Neural crest cell (in vitro differentiated cells): ENCODE results near the gene AXIN1. TPM values are rescaled to one million over a fixed set of nuclear protein-coding genes. Genes with fewer than 3 reads are reported as not detected.

Experiments used
- DNase-seq: peaks from one replicate; pipeline ENCODE4 v3.0.0; 2021; ENCODE audit warnings: low read depth, mixed read lengths, low spot score
- H3K27ac Mint-ChIP-seq: one replicate; pipeline ENCODE4 v1.8.0; 2021; ENCODE audit warnings: mild to moderate bottlenecking, mixed read lengths; ENCODE audit not compliant: unreplicated experiment
- H3K27me3 Mint-ChIP-seq: 2 replicates; pipeline ENCODE4 v1.8.0; 2021; ENCODE audit warnings: low read depth, mild to moderate bottlenecking, mixed read lengths
- H3K36me3 Mint-ChIP-seq: 2 replicates; pipeline ENCODE4 v1.8.0; 2021; ENCODE audit warnings: low read depth, mild to moderate bottlenecking, mixed read lengths
- H3K4me1 Mint-ChIP-seq: 2 replicates; pipeline ENCODE4 v1.8.0; 2021; ENCODE audit warnings: mixed read lengths
- H3K4me3 Mint-ChIP-seq: one replicate; pipeline ENCODE4 v1.8.0; 2021; ENCODE audit warnings: mild to moderate bottlenecking, mixed read lengths
- H3K9me3 Mint-ChIP-seq: 2 replicates; pipeline ENCODE4 v1.8.0; 2021; ENCODE audit warnings: mixed read lengths
- total RNA-seq: library from RNA; stranded (reverse); gene quantifications from 2 replicates; pipeline ENCODE4 v1.2.1, GENCODE V29; 2021
- TF ChIP-seq, protein P1 (sequence below): fragments of 200-600 bp; sonication (generic); conservative IDR thresholded peaks from 2 replicates; pipeline ENCODE4 v1.5.0; 2021; ENCODE audit warnings: antibody characterized with exemption, mild to moderate bottlenecking

The AXIN1 gene
- total RNA-seq, 1 donor from 2014 or later = 38.2 TPM

DNA sequence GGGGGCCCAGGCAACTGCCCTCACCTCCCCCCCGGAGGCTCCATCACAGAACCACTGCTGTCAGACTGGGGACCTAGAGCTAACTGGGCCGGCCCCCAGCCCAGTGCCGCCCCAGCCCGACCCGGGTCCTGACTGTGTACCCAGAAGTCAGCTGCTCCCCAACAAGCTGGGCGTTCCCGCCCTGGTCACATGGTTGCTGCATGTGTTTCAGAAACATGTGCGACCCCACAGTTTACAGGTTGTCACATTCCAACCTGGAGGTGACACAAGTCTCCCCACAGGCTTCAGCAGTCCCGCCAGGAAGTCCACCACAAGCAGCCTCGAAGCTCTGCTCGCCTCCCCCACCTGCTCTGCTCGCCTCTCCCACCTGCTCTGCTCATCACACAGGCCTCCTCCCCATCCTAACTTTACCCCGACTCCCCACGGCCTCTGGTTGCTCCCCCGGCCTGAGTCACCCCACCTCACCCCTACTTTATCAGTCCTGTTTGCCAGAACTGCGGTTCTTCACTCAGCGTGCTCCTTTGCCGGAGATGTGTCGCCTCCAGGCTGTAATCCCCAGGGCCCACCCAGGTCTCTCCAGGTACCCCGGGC is 16.8 kb upstream of the AXIN1 start:
- H3K27ac Mint-ChIP-seq = no peak overlapping the region
- H3K9me3 Mint-ChIP-seq = no peaks in the 10 kb centered on the region
- H3K4me1 Mint-ChIP-seq = peaks cover 9% of the 10 kb centered on the region
- no peak for DNase-seq
- peak overlapping the region; percentile 84 for H3K4me3 Mint-ChIP-seq
- TF ChIP-seq, protein P1, sequence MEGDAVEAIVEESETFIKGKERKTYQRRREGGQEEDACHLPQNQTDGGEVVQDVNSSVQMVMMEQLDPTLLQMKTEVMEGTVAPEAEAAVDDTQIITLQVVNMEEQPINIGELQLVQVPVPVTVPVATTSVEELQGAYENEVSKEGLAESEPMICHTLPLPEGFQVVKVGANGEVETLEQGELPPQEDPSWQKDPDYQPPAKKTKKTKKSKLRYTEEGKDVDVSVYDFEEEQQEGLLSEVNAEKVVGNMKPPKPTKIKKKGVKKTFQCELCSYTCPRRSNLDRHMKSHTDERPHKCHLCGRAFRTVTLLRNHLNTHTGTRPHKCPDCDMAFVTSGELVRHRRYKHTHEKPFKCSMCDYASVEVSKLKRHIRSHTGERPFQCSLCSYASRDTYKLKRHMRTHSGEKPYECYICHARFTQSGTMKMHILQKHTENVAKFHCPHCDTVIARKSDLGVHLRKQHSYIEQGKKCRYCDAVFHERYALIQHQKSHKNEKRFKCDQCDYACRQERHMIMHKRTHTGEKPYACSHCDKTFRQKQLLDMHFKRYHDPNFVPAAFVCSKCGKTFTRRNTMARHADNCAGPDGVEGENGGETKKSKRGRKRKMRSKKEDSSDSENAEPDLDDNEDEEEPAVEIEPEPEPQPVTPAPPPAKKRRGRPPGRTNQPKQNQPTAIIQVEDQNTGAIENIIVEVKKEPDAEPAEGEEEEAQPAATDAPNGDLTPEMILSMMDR = no peak
- H3K36me3 Mint-ChIP-seq = no peaks in the 10 kb centered on the region
- H3K27me3 Mint-ChIP-seq = peaks cover 4% of the 10 kb centered on the region

DNA sequence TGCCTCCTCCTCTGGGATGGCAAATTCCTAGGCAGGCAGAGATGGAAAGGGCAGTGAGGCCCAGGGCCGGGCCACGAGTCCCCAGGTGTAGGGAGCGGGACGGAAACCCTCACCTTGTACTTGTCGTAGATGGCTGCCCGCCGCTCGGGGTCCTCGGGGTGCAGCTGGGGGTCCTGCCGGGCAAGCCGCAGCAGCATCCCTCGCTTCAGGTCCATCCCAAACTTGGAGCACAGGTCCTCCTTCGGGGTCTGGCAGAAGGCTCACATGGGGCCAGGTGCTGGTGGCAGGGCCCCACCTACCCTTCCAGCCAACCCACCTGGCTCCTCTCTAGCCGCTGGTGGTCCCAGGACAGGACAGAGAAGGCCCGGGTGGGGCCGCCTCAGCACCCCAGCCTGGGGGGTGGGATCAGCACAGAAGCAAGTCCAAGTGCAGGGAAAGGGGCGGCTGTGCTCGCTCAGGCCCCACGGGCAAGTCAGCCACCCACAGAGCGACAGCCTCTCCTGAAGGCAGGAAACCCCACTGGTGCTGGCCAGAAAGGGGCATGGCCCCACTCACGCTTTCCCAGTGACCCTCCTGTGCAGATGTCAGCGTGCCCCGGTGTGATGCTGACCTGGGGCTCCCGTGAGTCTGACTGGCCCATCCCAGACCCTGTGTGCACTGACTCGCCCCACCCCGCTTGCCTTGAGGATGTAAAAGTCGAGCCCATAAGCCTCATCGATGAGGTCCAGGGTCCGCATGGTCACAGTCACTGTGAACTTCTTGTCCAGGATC is 16.1 kb upstream of the AXIN1 start:
- Mint-ChIP-seq H3K36me3 (no peaks in the 10 kb centered on the region), H3K27me3 (peaks cover 4% of the 10 kb centered on the region), H3K4me1 (peaks cover 9% of the 10 kb centered on the region), H3K27ac (no peak overlapping the region), H3K9me3 (no peaks in the 10 kb centered on the region), H3K4me3 (peak overlapping the region; percentile 84)
- TF ChIP-seq, protein P1 = no peak
- DNase-seq = no peak

DNA sequence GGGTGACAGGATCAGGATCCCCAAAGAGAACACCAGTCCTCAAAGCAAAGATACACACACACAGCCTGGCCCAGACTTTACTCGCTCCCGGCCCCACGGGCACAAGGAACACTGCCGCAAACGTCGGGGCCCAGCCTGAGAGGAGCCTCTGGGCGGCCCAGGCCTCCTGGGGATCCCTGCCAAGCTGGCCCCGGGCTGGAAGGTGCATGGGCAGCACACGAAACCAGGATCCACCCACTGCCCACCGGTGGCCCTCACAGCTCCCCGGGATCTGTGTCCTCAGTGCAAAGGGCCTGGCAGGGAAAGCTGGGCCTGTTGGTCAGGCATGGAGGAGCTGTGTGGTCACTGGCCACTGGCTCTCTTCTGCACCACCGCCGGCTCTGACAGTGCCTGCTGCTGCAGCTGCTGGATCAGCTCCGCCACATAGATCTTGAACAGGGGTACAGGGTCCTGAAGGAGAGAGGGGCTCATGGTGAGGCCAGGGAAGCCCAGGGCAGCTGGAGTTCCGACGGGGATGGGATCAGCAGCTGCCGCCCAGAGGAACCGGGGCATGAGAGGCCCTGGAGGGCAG is 14.9 kb upstream of the AXIN1 start:
- Mint-ChIP-seq H3K4me1 (peaks cover 9% of the 10 kb centered on the region), H3K36me3 (no peaks in the 10 kb centered on the region), H3K9me3 (no peaks in the 10 kb centered on the region), H3K27me3 (peaks cover 4% of the 10 kb centered on the region), H3K4me3 (peak overlapping the region; percentile 67), H3K27ac (no peak overlapping the region)
- DNase-seq = no peak
- TF ChIP-seq, protein P1 = no peak

DNA sequence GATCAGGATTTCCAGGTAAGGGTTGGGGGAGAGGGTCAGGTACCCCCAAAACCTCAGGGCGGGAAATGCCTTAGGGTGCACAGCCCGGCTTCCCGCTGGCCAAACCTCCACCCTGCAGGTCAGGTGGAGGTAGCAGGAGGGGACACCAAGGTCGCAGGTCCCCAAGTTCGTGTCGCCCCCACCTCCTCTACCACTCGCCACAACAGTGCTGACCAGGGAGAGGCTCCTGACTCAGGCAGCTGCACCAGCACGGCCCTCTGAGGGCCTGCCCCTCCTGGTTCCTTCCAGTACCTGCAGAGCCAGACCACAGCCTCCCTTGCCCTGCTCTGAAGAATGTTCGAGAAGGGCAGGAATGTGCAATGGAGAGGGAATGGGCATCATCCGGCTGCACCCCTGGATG is 14.0 kb upstream of the AXIN1 start:
- Mint-ChIP-seq H3K27me3 (peaks cover 9% of the 10 kb centered on the region), H3K4me3 (peak overlapping the region; percentile 67), H3K4me1 (peaks cover 14% of the 10 kb centered on the region), H3K9me3 (no peaks in the 10 kb centered on the region), H3K27ac (no peak overlapping the region), H3K36me3 (no peaks in the 10 kb centered on the region)
- DNase-seq = no peak
- TF ChIP-seq, protein P1 = no peak

DNA sequence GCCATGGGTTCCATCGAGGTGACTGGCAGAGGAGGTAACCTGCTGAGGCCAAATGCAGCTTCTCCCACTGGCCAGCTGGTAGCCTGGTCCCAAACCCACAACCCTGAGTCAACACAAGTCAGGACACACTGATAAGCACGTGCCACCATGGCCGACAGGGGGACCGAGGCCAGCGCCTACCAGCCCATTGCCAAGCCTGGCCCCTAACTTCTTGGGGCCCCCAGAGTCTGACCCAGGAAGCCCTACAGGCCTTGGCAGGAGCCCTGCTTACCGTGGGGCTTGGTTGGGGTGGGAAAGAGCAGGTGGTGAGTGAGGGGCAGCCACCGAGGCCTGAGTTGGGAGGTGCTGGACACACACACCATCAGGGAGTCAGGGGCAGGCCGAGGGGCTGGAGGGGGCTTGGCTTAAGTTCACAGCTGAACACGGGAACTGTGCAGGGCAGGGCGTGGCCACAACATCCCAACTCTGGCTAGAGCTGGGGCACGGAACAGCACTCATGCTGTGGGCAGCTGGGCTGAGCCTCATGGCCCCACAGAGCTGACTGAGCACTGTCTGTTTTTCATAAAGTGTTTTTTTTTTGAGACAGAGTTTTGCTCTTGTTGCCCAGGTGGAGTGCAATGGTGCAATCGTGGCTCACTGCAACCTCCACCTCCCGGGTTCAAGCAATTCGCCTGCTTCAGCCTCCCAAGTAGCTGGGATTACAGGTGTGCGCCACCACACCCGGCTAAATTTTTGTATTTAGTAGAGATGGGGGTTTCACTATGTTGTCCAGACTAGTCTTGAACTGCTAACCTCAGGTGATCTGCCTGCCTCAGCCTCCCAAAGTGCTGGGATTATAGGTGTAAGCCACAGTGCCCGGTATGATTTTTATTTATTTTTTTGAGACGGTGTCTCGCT is 12.3 kb upstream of the AXIN1 start:
- peaks cover 7% of the 10 kb centered on the region for H3K4me1 Mint-ChIP-seq
- TF ChIP-seq, protein P1 = no peak
- H3K27ac Mint-ChIP-seq = no peak overlapping the region
- no peaks in the 10 kb centered on the region for H3K36me3 Mint-ChIP-seq
- H3K9me3 Mint-ChIP-seq = no peaks in the 10 kb centered on the region
- peaks cover 5% of the 10 kb centered on the region for H3K27me3 Mint-ChIP-seq
- H3K4me3 Mint-ChIP-seq = peak overlapping the region; percentile 15
- no peak for DNase-seq
